Mesendoderm (in vitro differentiated cells): Measurements from ENCODE around the gene SPATS1.

Source experiments
- DNase-seq: peaks from one replicate; pipeline ENCODE4 v3.0.0; 2013
- H2AK5ac ChIP-seq: 2 replicates; pipeline ENCODE4 v1.6.1; 2013; ENCODE audit warnings: low read length, inconsistent platforms
- H2BK120ac ChIP-seq: 2 replicates; pipeline ENCODE4 v1.6.1; 2013; ENCODE audit warnings: low read depth, mild to moderate bottlenecking, low read length, moderate library complexity, mixed read lengths
- H2BK15ac ChIP-seq: replicated peaks from 2 replicates; pipeline ENCODE4 v1.6.1; 2013; ENCODE audit warnings: low read depth, mild to moderate bottlenecking, moderate library complexity
- H2BK5ac ChIP-seq: 2 replicates; pipeline ENCODE4 v1.6.1; 2013; ENCODE audit warnings: low read length, inconsistent platforms
- H3K18ac ChIP-seq: 2 replicates; pipeline ENCODE4 v1.6.1; 2013; ENCODE audit warnings: mild to moderate bottlenecking, low read length, mixed read lengths
- H3K23ac ChIP-seq: one replicate; pipeline ENCODE4 v1.6.1; 2013; ENCODE audit warnings: low read length
- H3K27ac ChIP-seq: 2 replicates; pipeline ENCODE4 v1.5.1; 2013; ENCODE audit warnings: low read depth, mild to moderate bottlenecking, inconsistent platforms, low read length, moderate library complexity
- H3K27me3 ChIP-seq: 2 replicates; pipeline ENCODE4 v1.6.1; 2013; ENCODE audit warnings: low read length, control low read depth, mild to moderate bottlenecking, inconsistent platforms; ENCODE audit not compliant: insufficient read depth, poor library complexity
- H3K36me3 ChIP-seq: 2 replicates; pipeline ENCODE4 v1.6.1; 2013; ENCODE audit warnings: low read length, inconsistent platforms; ENCODE audit not compliant: control insufficient read depth, insufficient read depth
- H3K4ac ChIP-seq: one replicate; pipeline ENCODE4 v1.6.1; 2013; ENCODE audit warnings: low read depth, mild to moderate bottlenecking, low read length, moderate library complexity
- H3K4me1 ChIP-seq: 2 replicates; pipeline ENCODE4 v1.6.1; 2013; ENCODE audit warnings: low read depth, low read length, inconsistent platforms; ENCODE audit not compliant: control insufficient read depth
- H3K4me2 ChIP-seq: 2 replicates; pipeline ENCODE4 v1.6.1; 2013; ENCODE audit warnings: low read length
- H3K4me3 ChIP-seq: 2 replicates; pipeline ENCODE4 v1.5.1; 2013; ENCODE audit warnings: mild to moderate bottlenecking, low read length
- H3K56ac ChIP-seq: one replicate; pipeline ENCODE4 v1.6.1; 2013; ENCODE audit warnings: low read length
- H3K79me1 ChIP-seq: 2 replicates; pipeline ENCODE4 v1.6.1; 2013; ENCODE audit warnings: low read length, inconsistent platforms
- H3K79me2 ChIP-seq: 2 replicates; pipeline ENCODE4 v1.6.1; 2013; ENCODE audit warnings: mild to moderate bottlenecking, low read length; ENCODE audit not compliant: control insufficient read depth, insufficient read depth
- H3K9ac ChIP-seq: 2 replicates; pipeline ENCODE4 v1.6.1; 2013; ENCODE audit warnings: low read length, inconsistent platforms
- H4K5ac ChIP-seq: one replicate; pipeline ENCODE4 v1.6.1; 2013; ENCODE audit warnings: low read length
- H4K8ac ChIP-seq: one replicate; pipeline ENCODE4 v1.6.1; 2013; ENCODE audit warnings: low read depth, mild to moderate bottlenecking, control low read depth, low read length, moderate library complexity
- WGBS: extraction: QIAGEN DNeasy Blood & Tissue Kit; methylation state at CpG from one replicate; pipeline ENCODE4 v1.1.7; 2013; ENCODE audit warnings: low lambda C conversion rate, missing lambda C conversion rate; ENCODE audit not compliant: insufficient coverage; ENCODE audit errors: extremely low coverage; 5-methylcytosine and 5-hydroxymethylcytosine counted together

The SPATS1 gene

GRCh38 chr6:44332585-44332984 is 9.9 kb upstream of the SPATS1 start:
- Histone ChIP-seq H4K8ac (no peak overlapping the region), H2BK15ac (no peak overlapping the region), H3K4me1 (no peaks in the 10 kb centered on the region), H3K27ac (no peak overlapping the region), H3K4me2 (no peak overlapping the region), H3K79me2 (no peaks in the 10 kb centered on the region), H2BK5ac (no peak overlapping the region), H2BK120ac (no peak overlapping the region), H3K9ac (no peak overlapping the region), H3K79me1 (no peaks in the 10 kb centered on the region), H3K56ac (no peak overlapping the region), H3K23ac (no peak overlapping the region), H3K36me3 (no peaks in the 10 kb centered on the region), H3K4me3 (no peak overlapping the region), H3K4ac (no peak overlapping the region), H3K27me3 (no peaks in the 10 kb centered on the region), H2AK5ac (no peak overlapping the region), H3K18ac (no peak overlapping the region), H4K5ac (no peak overlapping the region)
- no peak for DNase-seq
- no CpG with 5 or more reads among the region's 7 CpGs for WGBS

- Histone ChIP-seq H3K36me3 (no peaks in the 10 kb centered on the region), H4K8ac (no peak overlapping the region), H3K27ac (no peak overlapping the region), H3K79me1 (no peaks in the 10 kb centered on the region), H2BK15ac (no peak overlapping the region), H3K9ac (no peak overlapping the region), H3K4me1 (no peaks in the 10 kb centered on the region), H3K4me3 (no peak overlapping the region), H2BK5ac (no peak overlapping the region), H3K56ac (no peak overlapping the region), H3K79me2 (no peaks in the 10 kb centered on the region), H4K5ac (no peak overlapping the region), H3K23ac (no peak overlapping the region), H3K27me3 (no peaks in the 10 kb centered on the region), H3K4me2 (no peak overlapping the region), H3K4ac (no peak overlapping the region), H2BK120ac (no peak overlapping the region), H3K18ac (no peak overlapping the region), H2AK5ac (no peak overlapping the region)
- no peak for DNase-seq
- no CpG with 5 or more reads among the region's 11 CpGs for WGBS
Measured at GRCh38 chr6:44333273-44333919, 9.1 kb upstream of the SPATS1 start.

GRCh38 chr6:44333942-44334341 is 8.5 kb upstream of the SPATS1 start:
- Histone ChIP-seq H3K9ac (no peak overlapping the region), H3K27ac (no peak overlapping the region), H3K36me3 (no peaks in the 10 kb centered on the region), H3K79me2 (no peaks in the 10 kb centered on the region), H2BK15ac (no peak overlapping the region), H3K27me3 (no peaks in the 10 kb centered on the region), H2AK5ac (no peak overlapping the region), H4K5ac (no peak overlapping the region), H3K4me2 (no peak overlapping the region), H3K18ac (no peak overlapping the region), H4K8ac (no peak overlapping the region), H3K23ac (no peak overlapping the region), H2BK5ac (no peak overlapping the region), H3K56ac (no peak overlapping the region), H2BK120ac (no peak overlapping the region), H3K79me1 (no peaks in the 10 kb centered on the region), H3K4me3 (no peak overlapping the region), H3K4me1 (no peaks in the 10 kb centered on the region), H3K4ac (no peak overlapping the region)
- no peak for DNase-seq
- WGBS: no CpG with 5 or more reads among the region's 5 CpGs

- H4K8ac ChIP-seq: no peak overlapping the region
- no peak overlapping the region for H3K4me2 ChIP-seq
- H3K4ac ChIP-seq: no peak overlapping the region
- no peak overlapping the region for H3K18ac ChIP-seq
- no peak overlapping the region for H3K4me3 ChIP-seq
- no peaks in the 10 kb centered on the region for H3K27me3 ChIP-seq
- no peak overlapping the region for H3K23ac ChIP-seq
- H2BK120ac ChIP-seq: no peak overlapping the region
- no peaks in the 10 kb centered on the region for H3K79me1 ChIP-seq
- H3K36me3 ChIP-seq: no peaks in the 10 kb centered on the region
- no peak for DNase-seq
- no peak overlapping the region for H2BK5ac ChIP-seq
- no peak overlapping the region for H3K56ac ChIP-seq
- no peak overlapping the region for H3K9ac ChIP-seq
- H2AK5ac ChIP-seq: no peak overlapping the region
- no peaks in the 10 kb centered on the region for H3K79me2 ChIP-seq
- no peak overlapping the region for H4K5ac ChIP-seq
- no peak overlapping the region for H3K27ac ChIP-seq
- H3K4me1 ChIP-seq: no peaks in the 10 kb centered on the region
- no peak overlapping the region for H2BK15ac ChIP-seq
- WGBS: no CpG with 5 or more reads among the region's 1 CpG
Measured at GRCh38 chr6:44335631-44336030, 6.8 kb upstream of the SPATS1 start.

GRCh38 chr6:44338228-44339122 is 4.0 kb upstream of the SPATS1 start:
- H4K5ac ChIP-seq: no peak overlapping the region
- H3K4ac ChIP-seq: no peak overlapping the region
- H3K79me2 ChIP-seq: no peaks in the 10 kb centered on the region
- H3K79me1 ChIP-seq: no peaks in the 10 kb centered on the region
- H3K4me1 ChIP-seq: no peaks in the 10 kb centered on the region
- no peaks in the 10 kb centered on the region for H3K36me3 ChIP-seq
- H3K23ac ChIP-seq: no peak overlapping the region
- no peak overlapping the region for H3K56ac ChIP-seq
- H2BK5ac ChIP-seq: no peak overlapping the region
- H3K4me3 ChIP-seq: no peak overlapping the region
- no peak overlapping the region for H4K8ac ChIP-seq
- H2BK120ac ChIP-seq: no peak overlapping the region
- H3K18ac ChIP-seq: no peak overlapping the region
- peak; percentile 77 for DNase-seq
- no peak overlapping the region for H3K9ac ChIP-seq
- H2BK15ac ChIP-seq: no peak overlapping the region
- no peak overlapping the region for H2AK5ac ChIP-seq
- H3K4me2 ChIP-seq: no peak overlapping the region
- no peaks in the 10 kb centered on the region for H3K27me3 ChIP-seq
- no peak overlapping the region for H3K27ac ChIP-seq
- no CpG with 5 or more reads among the region's 11 CpGs for whole genome bisulfite sequencing
